HG02870 (cell line): ENCODE data around the gene UFC1.
"Not testable (repeated sequence)": the region's sequence is repeated elsewhere in the genome, so short reads cannot be mapped to it uniquely, and the experiment has no call there.

Source experiments
- ATAC-seq: cut with Tn5 transposase; IDR thresholded peaks from one replicate; pipeline ENCODE4 v1.9.1; 2021; ENCODE audit warnings: mild to moderate bottlenecking, moderate library complexity; ENCODE audit not compliant: unreplicated experiment

UFC1 gene

GRCh38 chr1:161153682-161154337, at the start of gene UFC1:
Gene UFC1, plus strand, starts transcription at chr1:161153978. Its CDS starts 20 bp downstream, at chr1:161153998.
- ATAC-seq: peak; percentile 84

GRCh38 chr1:161106431-161106830, 47.3 kb upstream of the UFC1 start:
- no peak for ATAC-seq

DNA sequence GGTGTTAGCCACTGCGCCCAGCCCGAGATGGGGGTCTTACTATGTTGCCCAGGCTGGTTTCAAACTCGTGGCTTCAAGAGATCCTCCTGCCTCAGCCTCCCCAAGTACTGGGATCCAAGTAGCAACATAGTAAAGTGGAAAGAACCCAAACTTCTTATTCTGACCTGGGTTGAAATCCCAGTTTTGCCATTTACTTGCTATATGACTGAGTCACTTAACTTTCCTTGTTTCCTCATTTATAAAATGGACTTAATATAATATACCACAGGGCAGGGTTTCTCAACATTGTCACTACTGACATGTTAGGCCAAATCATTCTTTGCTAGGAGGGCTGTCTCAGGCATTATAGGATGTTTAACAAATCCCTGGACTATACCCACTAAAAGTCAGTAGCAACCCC, 42.7 kb upstream of the UFC1 start:
- no peak for ATAC-seq

- no peak for ATAC-seq
Measured at GRCh38 chr1:161111527-161111926, 42.3 kb upstream of the UFC1 start.

DNA sequence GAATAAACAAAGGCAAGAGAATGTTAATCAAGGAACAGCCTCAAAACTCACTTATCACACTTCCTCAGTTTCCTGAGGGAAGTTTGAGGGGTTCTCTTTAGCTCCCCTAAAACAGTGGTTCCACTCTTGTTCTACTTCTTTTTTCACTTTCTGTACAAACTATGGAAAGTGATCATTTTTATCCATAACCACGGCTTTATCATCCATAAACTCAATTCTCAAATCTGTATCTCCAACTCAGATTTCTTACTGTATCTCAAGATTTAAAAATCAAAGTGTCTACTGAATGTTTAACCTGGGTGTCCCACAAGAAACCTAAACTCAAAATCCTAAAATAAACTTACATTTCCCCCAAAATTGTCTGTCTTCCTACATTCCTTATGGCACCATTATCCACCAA, 39.9 kb upstream of the UFC1 start:
- no peak for ATAC-seq

DNA sequence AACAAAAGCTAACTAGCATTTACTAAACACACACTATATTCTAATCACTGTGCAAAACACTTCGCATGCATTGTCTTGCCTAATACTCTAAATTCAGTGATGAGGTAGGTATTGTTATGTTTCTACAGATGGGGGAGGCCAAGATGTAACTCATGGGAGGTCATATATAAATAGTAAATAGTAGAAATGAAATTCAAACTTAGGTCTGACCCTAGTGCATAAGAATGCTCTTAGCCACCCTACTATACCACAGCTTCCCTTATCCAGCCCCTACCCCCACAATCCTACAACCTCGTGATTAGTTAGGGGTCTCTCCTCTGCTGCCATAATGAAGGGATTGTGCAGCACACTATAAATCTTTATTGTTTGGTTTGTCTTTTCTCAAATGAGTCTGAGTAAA, 39.2 kb upstream of the UFC1 start:
- no peak for ATAC-seq

DNA sequence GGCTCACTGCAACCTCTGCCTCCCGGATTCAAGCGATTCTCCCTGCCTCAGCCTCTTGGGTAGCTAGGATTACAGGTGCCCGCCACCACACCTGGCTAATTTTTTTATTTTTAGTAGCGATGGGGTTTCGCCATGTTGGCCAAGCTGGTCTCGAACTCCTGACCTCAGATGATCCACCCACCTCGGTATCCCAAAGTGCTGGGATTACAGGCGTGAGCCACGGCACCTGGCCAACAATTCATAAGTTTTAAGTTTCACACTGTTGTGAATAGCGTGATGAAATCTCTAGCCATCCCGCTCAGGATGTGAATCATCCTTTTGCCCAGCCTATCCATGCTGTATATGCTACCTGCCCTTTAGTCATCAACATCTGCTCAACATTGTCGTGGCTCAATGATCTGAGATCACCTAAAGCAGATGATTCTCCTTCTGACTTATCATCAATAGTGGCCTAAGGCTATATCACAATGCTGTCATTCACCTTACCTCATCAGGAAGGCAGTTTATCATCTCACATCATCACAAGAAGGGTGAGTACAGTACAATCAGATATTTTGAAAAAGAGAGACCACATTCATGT, 38.6 kb upstream of the UFC1 start:
- no peak for ATAC-seq

DNA sequence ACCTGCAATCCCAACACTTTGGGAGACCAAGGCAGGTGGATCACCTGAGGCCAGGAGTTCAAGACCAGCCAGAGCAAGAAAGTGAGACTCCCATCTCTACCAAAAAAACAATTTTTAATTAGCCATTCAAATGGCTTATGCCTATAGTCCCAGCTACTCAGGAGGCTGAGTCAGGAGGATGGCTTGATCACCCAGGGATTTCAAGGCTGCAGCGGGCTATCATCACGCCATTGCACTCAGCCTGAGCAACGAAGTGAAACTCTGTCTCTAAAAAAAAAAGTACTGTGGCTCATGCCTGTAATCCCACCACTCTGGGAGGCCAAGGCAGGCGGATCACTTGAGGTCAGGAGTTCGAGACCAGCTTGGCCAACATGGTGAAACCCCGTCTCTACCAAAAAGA, 37.8 kb upstream of the UFC1 start:
- not testable (repeated sequence) for ATAC-seq

GRCh38 chr1:161117759-161118581, 35.8 kb upstream of the UFC1 start, which contains the start of the genes NIT1 and PFDN2:
Gene NIT1, plus strand, starts transcription at chr1:161118105. Its CDS starts 72 bp downstream, at chr1:161118177.
Gene PFDN2, minus strand, starts transcription at chr1:161118037. Its CDS starts 11 bp downstream, at chr1:161118026.
- ATAC-seq: peak; percentile 73

- ATAC-seq: peak; percentile 57
Measured at GRCh38 chr1:161119092-161119903, 34.5 kb upstream of the UFC1 start.

GRCh38 chr1:161121042-161121650, 32.6 kb upstream of the UFC1 start:
- no peak for ATAC-seq

- no peak for ATAC-seq
Measured at GRCh38 chr1:161121834-161122233, 31.9 kb upstream of the UFC1 start.

DNA sequence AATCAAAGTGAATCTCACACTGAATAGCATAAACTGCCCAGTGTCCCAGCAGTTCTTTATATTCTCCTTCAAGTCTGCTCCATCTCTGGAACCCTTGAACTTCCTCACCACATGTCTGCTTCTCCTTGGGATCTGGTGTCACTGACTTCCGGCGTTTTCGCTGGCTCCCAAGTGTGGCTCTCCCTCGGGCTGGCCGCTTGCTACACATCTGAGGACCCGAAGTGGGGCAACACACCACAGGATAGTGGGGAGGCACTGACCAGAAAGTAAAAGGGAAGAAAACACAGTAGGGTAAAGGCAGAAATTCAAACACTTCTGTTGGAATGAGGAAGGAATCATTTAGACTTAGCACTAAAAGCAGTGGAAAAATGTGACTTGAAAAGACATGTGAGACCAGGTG, 30.8 kb upstream of the UFC1 start:
- ATAC-seq: no peak

DNA sequence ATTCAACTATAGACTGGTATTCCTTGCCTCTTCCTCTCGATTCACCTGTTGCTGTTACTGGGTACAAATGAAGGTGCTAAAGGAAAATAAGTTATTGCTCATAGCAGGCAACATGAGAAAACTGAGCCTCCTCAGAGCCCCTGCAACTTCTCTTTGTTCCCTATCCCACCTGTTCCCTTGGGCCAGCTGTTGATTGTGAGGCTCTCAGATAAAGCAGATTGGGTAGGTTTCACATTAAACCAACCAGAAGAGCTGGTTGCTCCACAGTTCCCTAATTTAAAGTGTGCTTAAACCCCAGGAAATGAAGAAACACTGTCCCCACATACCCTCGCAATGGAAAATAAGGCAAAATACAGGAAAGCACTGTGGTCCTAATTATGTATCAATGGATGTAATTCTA, 26.1 kb upstream of the UFC1 start:
- no peak for ATAC-seq

- ATAC-seq: no peak
Measured at GRCh38 chr1:161128591-161129420, 25.0 kb upstream of the UFC1 start.

DNA sequence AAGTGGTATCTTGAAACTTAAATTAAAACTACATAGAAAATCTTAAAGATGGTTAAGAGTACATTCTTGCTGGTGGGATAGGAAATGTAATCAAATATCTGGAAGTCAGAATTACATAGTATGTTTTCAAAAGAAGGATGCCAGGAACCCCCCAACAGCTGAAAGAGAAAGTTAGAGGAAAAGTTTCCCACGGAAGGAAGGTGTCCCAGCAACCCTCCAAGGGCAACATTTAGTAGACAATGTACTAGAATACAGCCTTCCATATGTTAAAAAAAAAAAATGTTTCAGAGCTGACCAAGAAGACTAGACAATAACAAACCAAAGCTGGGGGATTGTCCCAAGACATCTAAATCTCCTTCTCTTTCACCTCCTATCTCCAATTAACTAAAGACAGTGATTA, 23.5 kb upstream of the UFC1 start:
- no peak for ATAC-seq

GRCh38 chr1:161131523-161132409, 22.0 kb upstream of the UFC1 start:
- no peak for ATAC-seq

GRCh38 chr1:161132410-161133219, 21.2 kb upstream of the UFC1 start, which contains the start of gene DEDD:
Gene DEDD, minus strand, starts transcription at chr1:161132667. Its CDS starts 8,205 bp downstream, at chr1:161124462.
- ATAC-seq: peak; percentile 96
